Endothelial cell of umbilical vein (primary cell): ENCODE data around the gene CTSH. TPM values are rescaled to one million over a fixed set of nuclear protein-coding genes. Genes with fewer than 3 reads are reported as not detected.

ENCODE experiments used
- BruUV-seq: library from RNA; stranded (reverse); fragments of 400-500 nt; replicated peaks from 2 replicates; lab custom pipeline; 2021; lab: Mats Ljungman, UMichigan
- CTCF ChIA-PET: fragments of 300-600, 350-600 bp; sonication (Branson Sonifier 250); formaldehyde crosslinking; loops from one replicate; lab custom pipeline; 2021; ENCODE audit warnings: antibody characterized with exemption, inconsistent platforms; lab: Charles Lee
- POLR2A ChIA-PET: fragments of 300-600, 350-600 bp; sonication (Branson Sonifier 250); formaldehyde crosslinking; loops from one replicate; lab custom pipeline; 2021; ENCODE audit warnings: antibody characterized with exemption, inconsistent platforms; lab: Charles Lee
- DNase-seq: peaks from one replicate; pipeline ENCODE4 v3.0.0-alpha.2; 2011; ENCODE audit warnings: low read depth, low spot score
- FAIRE-seq: peaks from 2 replicates; lab custom pipeline; 2011; peaks lifted over from hg19 to GRCh38; lab: Jason Lieb, UNC
- H2AFZ ChIP-seq: 2 replicates; pipeline ENCODE4 v1.6.0; 2012; ENCODE audit warnings: low read depth, low read length, control low read depth, inconsistent platforms
- H3K27ac ChIP-seq: 2 replicates; pipeline ENCODE4 v1.5.1; 2011; ENCODE audit warnings: low read depth, mild to moderate bottlenecking, control low read depth, low read length, moderate library complexity; ENCODE audit not compliant: insufficient read depth
- H3K27me3 ChIP-seq, 2 experiments: 2 replicates each; pipeline versions ENCODE4 v1.6.0 to v1.6.1; 2011; ENCODE audit warnings: low read length in 2 of 2, mixed read lengths in 1 of 2; ENCODE audit not compliant: control insufficient read depth in 2 of 2, insufficient read depth in 2 of 2
- H3K36me3 ChIP-seq, 2 experiments: 2 replicates in 1 of 2; 3 replicates in 1 of 2; pipeline ENCODE4 v1.5.1; 2011; ENCODE audit warnings: low read length in 2 of 2, mild to moderate bottlenecking in 1 of 2, moderate library complexity in 1 of 2; ENCODE audit not compliant: control insufficient read depth in 2 of 2, insufficient read depth in 2 of 2; ENCODE audit errors: extremely low read depth in 1 of 2
- H3K4me1 ChIP-seq: 3 replicates; pipeline ENCODE4 v1.5.1; 2011; ENCODE audit warnings: mild to moderate bottlenecking, low read length; ENCODE audit not compliant: control insufficient read depth, insufficient read depth; ENCODE audit errors: extremely low read depth
- H3K4me2 ChIP-seq: 2 replicates; pipeline ENCODE4 v1.6.1; 2011; ENCODE audit warnings: low read length, control low read depth, mixed read lengths; ENCODE audit not compliant: insufficient read depth
- H3K4me3 ChIP-seq, 3 experiments: fragments of 200-600 bp in 1 of 3; sonication (generic), shearing (Covaris generic) in 1 of 3; replicated peaks in 1 of 3; 2 replicates each; pipeline ENCODE4 v1.5.1; 2011 to 2016; ENCODE audit warnings: control low read depth in 3 of 3, low read length in 3 of 3, mild to moderate bottlenecking in 2 of 3, inconsistent platforms in 1 of 3, low read depth in 1 of 3, moderate library complexity in 1 of 3; ENCODE audit not compliant: insufficient read depth in 1 of 3
- H3K79me2 ChIP-seq: 2 replicates; pipeline ENCODE4 v1.6.0; 2012; ENCODE audit warnings: low read length, inconsistent platforms; ENCODE audit not compliant: control insufficient read depth, insufficient read depth
- H3K9ac ChIP-seq: replicated peaks from 2 replicates; pipeline ENCODE3; 2011; ENCODE audit warnings: low read length, control low read depth; ENCODE audit not compliant: insufficient read depth; ENCODE audit errors: extremely low read depth
- H3K9me1 ChIP-seq: replicated peaks from 3 replicates; pipeline ENCODE4 v1.6.0; 2011; ENCODE audit warnings: mild to moderate bottlenecking, low read length; ENCODE audit not compliant: control insufficient read depth, insufficient read depth; ENCODE audit errors: extremely low read depth
- H3K9me3 ChIP-seq: replicated peaks from 2 replicates; pipeline ENCODE4 v1.5.1; 2012; ENCODE audit warnings: low read length, inconsistent platforms; ENCODE audit not compliant: control insufficient read depth, insufficient read depth
- H4K20me1 ChIP-seq: replicated peaks from 2 replicates; pipeline ENCODE3; 2011; ENCODE audit warnings: mild to moderate bottlenecking, low read length; ENCODE audit not compliant: control insufficient read depth, insufficient read depth; ENCODE audit errors: extremely low read depth
- GATA2 ChIP-seq: IDR thresholded peaks from 2 replicates; pipeline ENCODE4 v1.7.0; 2011; ENCODE audit warnings: low read depth, mild to moderate bottlenecking, moderate library complexity, mixed read lengths, low read length; ENCODE audit not compliant: insufficient read length, insufficient read depth
- JUN ChIP-seq: IDR thresholded peaks from 2 replicates; pipeline ENCODE4 v1.6.1; 2011; ENCODE audit warnings: borderline replicate concordance, low read depth; ENCODE audit not compliant: insufficient read length, insufficient read depth
- MAX ChIP-seq: IDR thresholded peaks from 2 replicates; pipeline ENCODE4 v1.6.1; 2011; ENCODE audit not compliant: insufficient read depth, insufficient read length
- MYC ChIP-seq: IDR thresholded peaks from one replicate; pipeline ENCODE4 v1.6.1; 2011; ENCODE audit warnings: mild to moderate bottlenecking, low read depth, low read length
- POLR2A ChIP-seq: IDR thresholded peaks from 2 replicates; pipeline ENCODE4 v1.6.1; 2012; ENCODE audit warnings: low read depth, mild to moderate bottlenecking, control low read depth, low read length
- dilution Hi-C: fragments of 300-500 bp; cut with MboI; formaldehyde crosslinking; loops from one replicate; pipeline ENCODE4 v1.15.0; 2019; ENCODE audit warnings: low sequenced_read_pairs; ENCODE audit not compliant: extremely low pct_ligation_motif_present
- intact Hi-C: fragments of 100-400 bp; cut with micrococcal nuclease; formaldehyde crosslinking; loops from one replicate; pipeline ENCODE4 v1.10.0; 2022
- polyA plus RNA-seq, 4 experiments: library from polyadenylated mRNA; depleted of rRNA in 3 of 4; stranded (reverse) in 3 of 4; unstranded in 1 of 4; fragments of >200 nt; gene quantifications; 2 replicates each; pipeline versions ENCODE4 v1.2.1 to v1.2.3, GENCODE V29; 2011 to 2012; ENCODE audit warnings: missing spikeins in 1 of 4
- total RNA-seq: library from RNA; stranded (reverse); gene quantifications from 2 replicates; pipeline ENCODE4 v1.2.3, GENCODE V29; 2021
- TF ChIP-seq, protein P1 (sequence below), 2 donors: IDR thresholded peaks; 1 replicate in 1 of 2; 2 replicates in 1 of 2; pipeline ENCODE4 v1.5.1; 2011; ENCODE audit warnings: low read length in 2 of 2, mild to moderate bottlenecking in 2 of 2, moderate library complexity in 2 of 2, control low read depth in 1 of 2, inconsistent platforms in 1 of 2, low read depth in 1 of 2; ENCODE audit not compliant: insufficient read depth in 1 of 2; ENCODE audit errors: extremely low read depth in 1 of 2

Gene CTSH
- total and polyA plus RNA-seq, 2 donors (not counting 3 experiments of a cell fraction or from before 2014, with no cell fraction given), result 7.0 to 7.4 TPM

DNA sequence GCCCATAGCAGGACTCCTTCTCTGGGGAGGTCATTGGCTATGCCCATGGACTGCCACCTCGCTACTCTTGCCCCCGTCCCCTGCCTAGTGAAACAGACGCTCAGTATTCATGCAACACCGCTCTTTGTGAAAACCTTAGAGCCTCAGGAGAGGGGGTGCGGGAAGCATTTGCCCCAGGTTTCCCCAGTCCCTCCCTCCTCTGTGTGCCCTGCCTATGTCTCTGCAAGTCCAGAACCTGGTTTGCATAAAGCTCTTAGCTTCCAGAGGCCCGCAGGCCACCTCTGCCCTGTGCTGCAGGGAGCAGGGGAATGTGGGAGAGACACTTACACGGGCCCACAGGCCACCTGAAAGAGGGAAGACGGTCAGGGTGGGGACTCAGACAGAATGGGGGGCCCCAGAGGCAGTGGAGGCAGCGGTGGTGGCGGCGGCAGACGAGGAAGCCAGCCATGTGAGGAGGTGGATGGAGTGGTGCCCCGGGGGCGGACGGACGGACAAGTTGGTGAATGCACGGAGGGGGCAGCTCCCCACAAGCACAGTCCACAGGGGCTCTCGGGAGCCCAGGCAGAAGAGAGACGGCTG, 33.8 kb upstream of the CTSH start:
- Histone ChIP-seq H3K79me2 (no peaks in the 10 kb centered on the region), H3K4me3 (no peak overlapping the region), H3K4me2 (no peak overlapping the region), H3K9me3 (no peaks in the 10 kb centered on the region), H4K20me1 (no peaks in the 10 kb centered on the region), H3K36me3 (no peaks in the 10 kb centered on the region), H3K27ac (no peak overlapping the region), H3K9ac (no peak overlapping the region), H2AFZ (peak overlapping the region; percentile 41), H3K9me1 (no peaks in the 10 kb centered on the region), H3K27me3 (peaks cover 0 to 2% of the 10 kb centered on the region in 2 experiments), H3K4me1 (no peaks in the 10 kb centered on the region)
- CTCF ChIA-PET, result interaction anchor here (0.6 to 5.4 kb wide), 9 partner anchors 8 to 206 kb away, joined by 3 to 60 read pairs (median 9); no protein-coding TSS in a partner anchor
- POLR2A ChIA-PET, result interaction anchor here (0.7 kb wide), 1 partner anchor 10 kb away, joined by 5 read pairs; no protein-coding TSS in a partner anchor
- dilution Hi-C loops, result no loop called here
- BruUV-seq, result no TSS peak
- FAIRE-seq (no peak), DNase-seq (no peak)
- intact Hi-C loops, result loop anchor here (1.0 kb wide), 1 partner anchor 69 kb away; no protein-coding TSS in a partner anchor
- no peak for TF ChIP-seq JUN
- TF ChIP-seq MAX, result no peak
- no peak for TF ChIP-seq POLR2A
- no peak for TF ChIP-seq MYC
- TF ChIP-seq, protein P1, sequence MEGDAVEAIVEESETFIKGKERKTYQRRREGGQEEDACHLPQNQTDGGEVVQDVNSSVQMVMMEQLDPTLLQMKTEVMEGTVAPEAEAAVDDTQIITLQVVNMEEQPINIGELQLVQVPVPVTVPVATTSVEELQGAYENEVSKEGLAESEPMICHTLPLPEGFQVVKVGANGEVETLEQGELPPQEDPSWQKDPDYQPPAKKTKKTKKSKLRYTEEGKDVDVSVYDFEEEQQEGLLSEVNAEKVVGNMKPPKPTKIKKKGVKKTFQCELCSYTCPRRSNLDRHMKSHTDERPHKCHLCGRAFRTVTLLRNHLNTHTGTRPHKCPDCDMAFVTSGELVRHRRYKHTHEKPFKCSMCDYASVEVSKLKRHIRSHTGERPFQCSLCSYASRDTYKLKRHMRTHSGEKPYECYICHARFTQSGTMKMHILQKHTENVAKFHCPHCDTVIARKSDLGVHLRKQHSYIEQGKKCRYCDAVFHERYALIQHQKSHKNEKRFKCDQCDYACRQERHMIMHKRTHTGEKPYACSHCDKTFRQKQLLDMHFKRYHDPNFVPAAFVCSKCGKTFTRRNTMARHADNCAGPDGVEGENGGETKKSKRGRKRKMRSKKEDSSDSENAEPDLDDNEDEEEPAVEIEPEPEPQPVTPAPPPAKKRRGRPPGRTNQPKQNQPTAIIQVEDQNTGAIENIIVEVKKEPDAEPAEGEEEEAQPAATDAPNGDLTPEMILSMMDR (IDR thresholded peaks at IDR 0.05; ENCODE audit: extremely low read depth in 1 of 2, insufficient read depth in 1 of 2, low read depth in 1 of 2, low read length in 2 of 2), result no peak
- no peak for TF ChIP-seq GATA2
